Fibroblast of lung (primary cell): ENCODE measurements around the gene SPATA9. TPM values are rescaled to one million over a fixed set of nuclear protein-coding genes. Genes with fewer than 3 reads are reported as not detected.

ENCODE experiments used
- DNase-seq, 2 donors: peaks; one replicate each; pipeline versions ENCODE4 v3.0.0 to v3.0.0-alpha.2; 2010; ENCODE audit warnings: low read depth in 2 of 2
- H2AFZ ChIP-seq: 2 replicates; pipeline ENCODE4 v1.5.1; 2012; ENCODE audit warnings: low read length, control low read depth, inconsistent platforms
- H3K27ac ChIP-seq: 2 replicates; pipeline ENCODE4 v1.5.1; 2011; ENCODE audit warnings: low read length, control low read depth; ENCODE audit not compliant: insufficient read depth
- H3K27me3 ChIP-seq: 2 replicates; pipeline ENCODE4 v1.5.1; 2011; ENCODE audit warnings: mild to moderate bottlenecking, low read length; ENCODE audit not compliant: control insufficient read depth, insufficient read depth
- H3K36me3 ChIP-seq: 2 replicates; pipeline ENCODE4 v1.5.1; 2011; ENCODE audit warnings: low read length; ENCODE audit not compliant: control insufficient read depth, insufficient read depth
- H3K4me1 ChIP-seq: 2 replicates; pipeline ENCODE4 v1.5.1; 2011; ENCODE audit warnings: low read length; ENCODE audit not compliant: control insufficient read depth, insufficient read depth; ENCODE audit errors: extremely low read depth
- H3K4me2 ChIP-seq: 2 replicates; pipeline ENCODE4 v1.5.1; 2011; ENCODE audit warnings: low read length, control low read depth; ENCODE audit not compliant: insufficient read depth; ENCODE audit errors: extremely low read depth
- H3K4me3 ChIP-seq, 4 experiments: fragments of 200-600 bp in 1 of 4; sonication (generic) in 1 of 4; replicated peaks in 1 of 4; 2 replicates each; pipeline ENCODE4 v1.5.1; 2011 to 2016; ENCODE audit warnings: low read length in 4 of 4, low read depth in 3 of 4, mild to moderate bottlenecking in 3 of 4, control low read depth in 2 of 4, inconsistent platforms in 1 of 4, mixed read lengths in 1 of 4; ENCODE audit not compliant: insufficient read depth in 1 of 4; ENCODE audit errors: control extremely low read depth in 1 of 4
- H3K79me2 ChIP-seq: 2 replicates; pipeline ENCODE4 v1.5.1; 2012; ENCODE audit warnings: mild to moderate bottlenecking, low read length, inconsistent platforms; ENCODE audit not compliant: control insufficient read depth, insufficient read depth
- H3K9ac ChIP-seq: 2 replicates; pipeline ENCODE4 v1.5.1; 2011; ENCODE audit warnings: mild to moderate bottlenecking, low read length, control low read depth; ENCODE audit not compliant: insufficient read depth
- H3K9me3 ChIP-seq: 2 replicates; pipeline ENCODE4 v1.5.1; 2012; ENCODE audit warnings: low read depth, low read length; ENCODE audit not compliant: control insufficient read depth, insufficient read depth
- H4K20me1 ChIP-seq: 2 replicates; pipeline ENCODE4 v1.5.1; 2011; ENCODE audit warnings: low read length; ENCODE audit not compliant: control insufficient read depth, insufficient read depth; ENCODE audit errors: extremely low read depth
- CTCF ChIP-seq, 2 donors: IDR thresholded peaks in 1 of 2; conservative IDR thresholded peaks in 1 of 2; 1 replicate in 1 of 2; 2 replicates in 1 of 2; pipeline ENCODE4 v1.5.1; 2011 to 2012; ENCODE audit warnings: low read length in 2 of 2, control low read depth in 1 of 2, inconsistent platforms in 1 of 2, low read depth in 1 of 2, mild to moderate bottlenecking in 1 of 2
- EZH2 ChIP-seq: IDR thresholded peaks from 2 replicates; pipeline ENCODE4 v1.5.1; 2012; ENCODE audit warnings: low read length, control low read depth, mild to moderate bottlenecking; ENCODE audit errors: missing control alignments
- polyA plus RNA-seq, 2 donors: library from polyadenylated mRNA; depleted of rRNA in 1 of 2; stranded (reverse) in 1 of 2; unstranded in 1 of 2; fragments of >200 nt; gene quantifications; 2 replicates each; pipeline ENCODE4 v1.2.1, GENCODE V29; 2011 to 2012; ENCODE audit warnings: missing spikeins in 1 of 2
- total RNA-seq: library from RNA; depleted of rRNA; stranded (reverse); fragments of >200 nt; gene quantifications from 2 replicates; pipeline ENCODE4 v1.2.1, GENCODE V29; 2014

The SPATA9 gene
- total and polyA plus RNA-seq, 2 donors (not counting 1 experiment from before 2014, with no cell fraction given): 0.66 to 1.7 TPM

GRCh38 chr5:95701074-95701473 is 18.3 kb upstream of the SPATA9 start:
- DNase-seq: peak in 1 of 2 donors; percentile 7
- H3K4me3 ChIP-seq: no peak overlapping the region
- H3K27me3 ChIP-seq: no peaks in the 10 kb centered on the region
- H3K9ac ChIP-seq: no peak overlapping the region
- no peaks in the 10 kb centered on the region for H3K9me3 ChIP-seq
- H2AFZ ChIP-seq: no peak overlapping the region
- H3K4me2 ChIP-seq: no peak overlapping the region
- H3K27ac ChIP-seq: no peak overlapping the region
- TF ChIP-seq CTCF (conservative IDR thresholded peaks at IDR 0.05 in 1 of 2, IDR thresholded peaks at IDR 0.05 in 1 of 2; ENCODE audit: low read depth in 1 of 2, low read length in 2 of 2): no peak
- no peak for TF ChIP-seq EZH2
- no peaks in the 10 kb centered on the region for H3K36me3 ChIP-seq
- no peaks in the 10 kb centered on the region for H3K79me2 ChIP-seq
- no peaks in the 10 kb centered on the region for H4K20me1 ChIP-seq
- no peaks in the 10 kb centered on the region for H3K4me1 ChIP-seq

GRCh38 chr5:95699337-95699736 is 16.5 kb upstream of the SPATA9 start:
- Histone ChIP-seq H3K4me2 (no peak overlapping the region), H3K27me3 (no peaks in the 10 kb centered on the region), H3K4me1 (no peaks in the 10 kb centered on the region), H3K9me3 (no peaks in the 10 kb centered on the region), H2AFZ (no peak overlapping the region), H3K36me3 (no peaks in the 10 kb centered on the region), H3K27ac (no peak overlapping the region), H3K4me3 (no peak overlapping the region), H3K9ac (no peak overlapping the region), H3K79me2 (no peaks in the 10 kb centered on the region), H4K20me1 (no peaks in the 10 kb centered on the region)
- TF ChIP-seq CTCF (conservative IDR thresholded peaks at IDR 0.05 in 1 of 2, IDR thresholded peaks at IDR 0.05 in 1 of 2; ENCODE audit: low read depth in 1 of 2, low read length in 2 of 2) (no peak), EZH2 (no peak)
- DNase-seq: no peak

- Histone ChIP-seq H3K4me1 (no peaks in the 10 kb centered on the region), H3K79me2 (no peaks in the 10 kb centered on the region), H2AFZ (no peak overlapping the region), H3K4me3 (no peak overlapping the region), H3K36me3 (no peaks in the 10 kb centered on the region), H3K27me3 (no peaks in the 10 kb centered on the region), H4K20me1 (no peaks in the 10 kb centered on the region), H3K9ac (no peak overlapping the region), H3K9me3 (no peaks in the 10 kb centered on the region), H3K4me2 (no peak overlapping the region), H3K27ac (no peak overlapping the region)
- no peak for DNase-seq
- no peak for TF ChIP-seq EZH2
Measured at GRCh38 chr5:95697781-95698681, 15.2 kb upstream of the SPATA9 start.
